Measurements from ENCODE around the gene HOXB8. TPM values are rescaled to one million over a fixed set of nuclear protein-coding genes. Genes with fewer than 3 reads are reported as not detected.

HOXB8 gene
- total RNA-seq, 1 donor from 2014 or later: 1.6 TPM

DNA sequence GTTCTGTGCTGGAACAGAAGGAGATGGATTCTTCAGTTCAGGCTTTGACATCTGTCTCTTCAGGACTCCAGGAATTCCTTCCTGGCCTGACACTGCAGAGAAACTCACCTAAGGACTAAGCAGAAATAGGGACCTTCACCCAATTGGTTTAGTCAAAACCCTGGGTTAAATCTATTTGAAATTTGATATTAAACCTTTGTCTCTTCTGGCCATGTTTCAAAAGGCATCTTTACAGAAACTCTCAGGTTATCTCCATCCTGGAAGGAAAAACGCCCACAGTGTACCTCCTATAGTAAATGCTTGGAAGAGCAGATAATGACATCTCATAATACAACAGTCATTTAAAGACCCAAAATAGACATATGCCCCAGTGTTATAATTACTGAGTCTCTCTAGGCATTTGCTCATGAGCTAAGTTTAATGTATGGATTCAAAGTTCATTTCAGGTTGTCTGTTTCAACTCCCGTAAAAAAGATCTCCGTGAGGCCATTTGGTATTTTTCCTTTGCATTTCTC is 31.3 kb downstream of the HOXB8 start:
- no peak for DNase-seq

DNA sequence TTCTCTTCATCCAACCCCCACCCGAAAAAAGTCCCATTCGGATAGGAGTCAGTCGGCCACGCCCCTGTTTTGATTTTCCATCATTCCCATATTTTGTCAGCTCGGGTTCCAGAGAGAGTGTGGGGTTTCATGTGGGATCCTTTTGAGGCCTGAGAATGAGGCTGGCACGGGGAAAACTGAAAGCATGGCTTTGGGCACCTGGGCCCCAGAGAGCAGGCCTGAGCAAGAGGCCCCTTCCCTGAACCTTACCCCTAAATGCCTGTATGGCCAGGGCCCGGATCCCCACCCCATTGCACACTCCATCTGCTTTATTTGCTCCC is 32.4 kb downstream of the HOXB8 start:
- no peak for DNase-seq

GRCh38 chr17:48579760-48580554 is 35.1 kb downstream of the HOXB8 start:
- no peak for DNase-seq

GRCh38 chr17:48579471-48579759 is 35.7 kb downstream of the HOXB8 start:
- no peak for DNase-seq

GRCh38 chr17:48578616-48579470 is 36.2 kb downstream of the HOXB8 start:
- no peak for DNase-seq

DNA sequence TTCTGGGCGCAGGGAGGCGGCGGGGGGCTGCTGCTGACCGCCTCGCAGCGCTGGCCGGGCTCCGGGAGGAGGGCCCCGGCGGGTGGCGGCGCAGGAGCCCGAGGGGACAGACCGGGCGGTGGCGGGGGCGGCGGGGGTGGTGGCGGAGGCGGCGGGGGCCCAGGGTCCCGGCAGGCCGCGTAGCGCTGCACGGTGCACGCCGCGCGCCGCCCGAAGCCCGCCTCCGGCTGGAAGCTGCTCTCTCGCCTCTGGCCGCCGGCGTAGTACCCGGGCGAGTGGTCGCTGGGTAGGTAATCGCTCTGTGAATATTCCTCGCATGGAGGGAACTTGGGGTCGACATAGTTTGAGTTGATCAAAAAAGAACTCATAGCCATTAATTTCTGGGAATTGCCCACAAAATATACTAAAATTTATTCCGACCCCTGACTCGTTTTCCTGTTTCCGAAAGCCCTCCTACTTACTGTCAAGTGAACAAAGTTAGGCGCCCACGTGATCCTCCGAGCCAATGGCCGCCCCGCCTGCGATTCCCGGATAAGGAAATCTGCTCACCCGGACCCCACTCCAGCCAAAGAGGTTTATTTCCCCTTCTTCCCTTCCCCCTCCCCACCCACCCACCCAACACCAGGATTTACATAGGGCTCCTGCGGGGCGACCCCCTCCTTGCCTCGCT is 37.0 kb downstream of the HOXB8 start, which contains the start of gene HOXB4:
HOXB4 (minus strand) TSS at position 405 of the 670 bp plus-strand sequence; CDS start at position 374, 31 bp downstream.
- DNase-seq: peak; percentile 71

DNA sequence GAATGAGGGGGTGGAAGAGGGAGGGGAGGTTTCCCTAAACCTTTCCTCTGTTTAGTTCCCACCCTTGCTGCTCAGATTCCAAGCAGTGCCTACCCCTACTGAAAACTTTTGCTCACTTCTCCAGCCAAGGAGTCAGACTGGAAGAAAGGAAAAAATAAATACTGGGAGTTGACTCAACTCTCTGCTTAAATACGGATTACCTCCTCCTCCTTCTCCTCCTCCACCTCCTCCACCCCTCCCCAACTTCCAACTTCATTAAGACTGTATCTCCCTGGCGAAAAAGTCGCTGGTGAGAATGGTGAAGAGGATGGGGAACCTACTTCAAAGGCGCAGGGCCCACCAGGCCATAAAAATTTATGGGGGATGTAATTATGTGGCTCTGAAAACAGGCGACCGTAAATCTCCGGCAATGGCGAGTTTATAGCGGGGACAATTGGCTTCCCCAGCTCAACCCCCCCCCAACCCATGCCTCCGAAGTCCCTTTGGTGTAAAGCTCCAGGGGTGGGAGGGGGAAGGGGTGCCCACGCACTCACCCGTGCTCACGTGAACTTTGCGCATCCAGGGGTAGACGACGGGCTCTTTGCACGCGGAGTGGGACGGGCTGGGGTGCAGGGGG is 37.7 kb downstream of the HOXB8 start:
- no peak for DNase-seq

DNA sequence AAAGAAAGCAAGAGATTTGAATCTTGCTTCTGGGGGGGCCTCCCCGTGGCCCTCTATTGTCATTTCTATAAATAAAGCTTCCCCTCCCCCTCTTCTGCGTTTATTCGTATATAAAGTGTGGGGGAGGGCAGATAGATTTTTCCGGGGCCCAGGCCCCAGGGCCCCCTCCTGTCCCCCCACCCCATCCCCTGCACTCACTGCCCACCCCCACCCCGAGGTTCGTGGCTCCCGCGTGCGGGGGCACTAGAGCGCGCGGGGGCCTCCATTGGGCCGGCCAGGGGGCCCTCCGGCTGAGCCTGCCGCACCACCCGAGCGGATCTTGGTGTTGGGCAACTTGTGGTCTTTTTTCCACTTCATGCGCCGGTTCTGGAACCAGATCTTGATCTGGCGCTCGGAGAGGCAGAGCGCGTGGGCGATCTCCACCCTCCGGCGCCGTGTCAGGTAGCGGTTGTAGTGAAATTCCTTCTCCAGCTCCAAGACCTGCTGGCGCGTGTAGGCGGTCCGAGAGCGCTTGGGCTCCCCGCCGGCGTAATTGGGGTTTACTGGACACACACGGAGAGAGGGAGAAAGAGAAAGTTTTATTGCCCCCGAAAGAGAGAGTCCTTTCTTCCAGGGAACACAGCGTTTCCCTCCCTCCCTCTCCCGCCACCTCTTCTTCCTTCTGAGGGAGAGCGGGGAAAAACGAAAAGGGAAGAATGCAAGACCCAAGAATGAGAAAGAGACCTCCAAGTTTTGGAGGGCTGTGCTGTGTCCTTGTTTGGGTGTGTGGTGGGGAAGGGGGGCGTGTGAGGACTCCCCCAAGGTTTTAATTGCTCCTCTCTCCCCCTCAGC is 38.4 kb downstream of the HOXB8 start:
- no peak for DNase-seq

- no peak for DNase-seq
Measured at GRCh38 chr17:48575673-48576478, 39.2 kb downstream of the HOXB8 start.

GRCh38 chr17:48575066-48575582 is 40.0 kb downstream of the HOXB8 start:
- no peak for DNase-seq

GRCh38 chr17:48574505-48575065 is 40.5 kb downstream of the HOXB8 start:
- DNase-seq: no peak

DNA sequence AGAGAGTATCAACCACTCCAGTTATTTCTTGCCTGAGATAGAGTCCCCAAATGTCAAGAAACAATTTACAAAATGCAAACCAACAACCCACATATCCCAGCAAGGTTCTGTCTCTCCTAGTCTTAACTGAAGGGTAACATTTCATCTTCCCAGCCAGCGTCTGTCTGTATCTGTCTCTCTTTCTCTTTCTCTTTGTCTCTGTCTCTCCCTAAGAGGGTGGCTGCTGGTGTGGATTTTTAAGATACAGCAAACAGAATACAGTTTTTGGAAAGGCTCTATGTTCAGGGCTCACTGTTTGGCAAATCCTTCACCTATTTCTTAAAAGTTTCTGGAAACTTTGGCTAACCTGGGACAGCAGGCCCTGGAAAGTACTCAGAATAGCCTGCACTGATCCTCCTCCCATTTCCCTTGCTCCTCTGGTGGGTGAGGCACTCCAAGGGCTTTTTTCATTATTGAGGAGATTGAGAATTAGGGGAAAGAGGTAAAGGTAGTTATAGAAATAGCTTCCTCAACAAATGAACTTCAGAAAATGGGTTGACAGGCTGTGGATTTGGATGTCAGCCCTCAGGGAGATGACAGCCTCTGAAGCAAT is 43.2 kb downstream of the HOXB8 start:
- DNase-seq: no peak

- no peak for DNase-seq
Measured at GRCh38 chr17:48571024-48571818, 43.9 kb downstream of the HOXB8 start.

GRCh38 chr17:48570325-48571023 is 44.6 kb downstream of the HOXB8 start:
- no peak for DNase-seq

- DNase-seq: no peak
Measured at GRCh38 chr17:48569674-48570324, 45.3 kb downstream of the HOXB8 start.

GRCh38 chr17:48569240-48569582 is 45.9 kb downstream of the HOXB8 start:
- DNase-seq: no peak

- DNase-seq: no peak
Measured at GRCh38 chr17:48568499-48569239, 46.4 kb downstream of the HOXB8 start.
